Measurements from ENCODE around the gene TNF.

TNF gene

DNA sequence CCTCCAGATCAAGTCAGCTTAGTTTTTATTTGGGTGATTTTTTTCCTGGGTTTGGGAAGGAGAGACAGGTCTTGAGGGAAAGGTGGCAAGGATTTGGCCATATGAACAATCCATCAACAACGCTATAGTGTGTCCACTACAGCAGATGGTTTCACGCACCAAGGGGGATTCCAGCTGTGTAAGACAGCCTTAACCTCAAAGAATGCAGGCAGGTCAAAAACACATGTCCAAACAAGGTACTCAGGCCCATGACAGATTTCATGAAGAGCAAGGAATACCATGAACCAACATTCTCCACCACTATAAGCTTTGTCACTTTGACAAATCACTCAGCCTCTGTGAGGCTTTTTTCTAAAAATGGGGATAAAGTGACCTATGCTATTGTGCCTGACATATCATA is 41.6 kb downstream of the TNF start:
- TF ChIP-seq, protein P1, sequence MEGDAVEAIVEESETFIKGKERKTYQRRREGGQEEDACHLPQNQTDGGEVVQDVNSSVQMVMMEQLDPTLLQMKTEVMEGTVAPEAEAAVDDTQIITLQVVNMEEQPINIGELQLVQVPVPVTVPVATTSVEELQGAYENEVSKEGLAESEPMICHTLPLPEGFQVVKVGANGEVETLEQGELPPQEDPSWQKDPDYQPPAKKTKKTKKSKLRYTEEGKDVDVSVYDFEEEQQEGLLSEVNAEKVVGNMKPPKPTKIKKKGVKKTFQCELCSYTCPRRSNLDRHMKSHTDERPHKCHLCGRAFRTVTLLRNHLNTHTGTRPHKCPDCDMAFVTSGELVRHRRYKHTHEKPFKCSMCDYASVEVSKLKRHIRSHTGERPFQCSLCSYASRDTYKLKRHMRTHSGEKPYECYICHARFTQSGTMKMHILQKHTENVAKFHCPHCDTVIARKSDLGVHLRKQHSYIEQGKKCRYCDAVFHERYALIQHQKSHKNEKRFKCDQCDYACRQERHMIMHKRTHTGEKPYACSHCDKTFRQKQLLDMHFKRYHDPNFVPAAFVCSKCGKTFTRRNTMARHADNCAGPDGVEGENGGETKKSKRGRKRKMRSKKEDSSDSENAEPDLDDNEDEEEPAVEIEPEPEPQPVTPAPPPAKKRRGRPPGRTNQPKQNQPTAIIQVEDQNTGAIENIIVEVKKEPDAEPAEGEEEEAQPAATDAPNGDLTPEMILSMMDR (IDR thresholded peaks at IDR 0.05): no peak
- TF ChIP-seq ZFX (IDR thresholded peaks at IDR 0.05; ENCODE audit: borderline replicate concordance): no peak
- no peak overlapping the region for H3K27ac ChIP-seq

DNA sequence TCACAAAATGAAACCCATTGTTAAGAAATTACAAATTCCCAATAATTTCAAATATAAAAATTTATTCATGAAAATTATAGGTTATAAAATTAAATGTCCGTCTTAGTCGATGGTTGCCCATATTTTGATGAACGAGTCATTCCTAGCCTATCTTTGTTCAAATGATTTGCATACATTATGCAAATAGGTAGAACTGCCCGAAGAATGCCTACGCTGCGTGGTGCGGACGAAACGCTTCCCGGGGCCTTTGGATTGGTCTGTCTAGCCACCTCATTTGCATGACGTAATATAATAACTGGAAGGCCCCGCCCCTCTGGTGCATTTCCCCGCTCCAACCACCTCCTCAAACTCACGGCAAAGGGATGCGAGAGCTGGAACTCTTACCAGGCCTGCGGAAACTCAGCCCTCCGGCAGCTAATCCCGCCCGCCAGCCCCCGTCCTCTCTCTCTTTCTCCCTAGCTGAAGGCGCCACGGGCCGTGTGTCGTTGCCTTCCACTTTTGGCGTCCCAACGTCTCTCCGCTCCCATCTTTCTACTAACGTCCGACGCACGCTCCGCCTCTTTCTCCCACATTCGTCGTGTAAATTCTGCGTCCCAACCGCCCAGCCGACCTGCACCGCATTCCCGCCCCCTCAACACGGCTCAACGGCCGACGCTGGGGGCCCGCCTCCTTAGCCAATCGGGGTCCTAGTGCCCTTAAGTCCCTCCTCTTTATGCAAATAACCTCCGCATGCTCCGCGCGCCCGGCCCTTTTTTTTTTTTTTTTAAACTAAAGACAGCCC is 44.6 kb downstream of the TNF start:
- TF ChIP-seq ZFX (IDR thresholded peaks at IDR 0.05; ENCODE audit: borderline replicate concordance): no peak
- TF ChIP-seq, protein P1 (IDR thresholded peaks at IDR 0.05): no peak

DNA sequence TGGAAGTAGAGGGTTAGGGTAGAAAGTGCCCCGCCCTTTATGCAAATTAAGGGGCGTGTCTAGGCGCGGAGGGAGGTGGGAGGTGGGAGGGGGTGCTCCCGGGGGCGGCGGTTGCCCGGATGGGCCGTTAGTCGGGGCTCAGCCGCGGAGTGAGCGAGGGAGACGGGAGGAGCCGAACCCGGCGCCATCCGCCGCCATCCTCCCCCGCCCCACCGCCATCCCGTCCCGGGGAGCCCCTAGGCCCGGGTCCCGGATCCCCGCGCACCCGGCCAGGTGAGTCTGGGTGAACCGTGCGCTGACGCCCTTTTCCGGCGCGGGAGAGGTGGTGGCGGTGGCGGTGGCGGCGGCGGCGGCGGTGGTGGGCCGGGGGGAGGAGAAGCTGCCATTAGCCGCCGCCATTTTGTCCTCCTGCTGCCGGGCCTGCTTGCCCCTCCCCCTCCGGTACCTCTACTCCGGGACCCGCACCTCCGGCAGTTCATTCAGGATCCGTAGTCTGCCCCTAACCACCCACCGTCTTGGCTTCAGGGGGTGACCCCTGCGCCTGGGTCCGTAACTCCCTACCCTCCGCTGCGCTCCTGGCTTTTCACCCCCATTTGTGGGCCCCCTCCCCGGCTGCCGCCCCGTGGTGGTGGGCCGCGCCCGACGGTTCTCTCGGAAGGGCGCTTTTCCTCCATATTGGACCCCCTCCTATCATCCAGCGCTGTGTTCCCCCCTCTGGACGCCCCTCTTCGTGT is 45.4 kb downstream of the TNF start, which contains the start of gene PRRC2A:
Gene PRRC2A (plus strand): TSS at position 130 of the 734 bp plus-strand sequence. CDS start 2,075 bp downstream, outside the sequence.
- TF ChIP-seq ZFX (IDR thresholded peaks at IDR 0.05; ENCODE audit: borderline replicate concordance): no peak
- TF ChIP-seq, protein P1 (IDR thresholded peaks at IDR 0.05): no peak
- peak within 1 kb of the TSS; percentile 96 for H3K27ac ChIP-seq

More for the DNA sequence above, 44.6 kb downstream of the TNF start:
- H3K27ac ChIP-seq: peak overlapping the region; percentile 96

DNA sequence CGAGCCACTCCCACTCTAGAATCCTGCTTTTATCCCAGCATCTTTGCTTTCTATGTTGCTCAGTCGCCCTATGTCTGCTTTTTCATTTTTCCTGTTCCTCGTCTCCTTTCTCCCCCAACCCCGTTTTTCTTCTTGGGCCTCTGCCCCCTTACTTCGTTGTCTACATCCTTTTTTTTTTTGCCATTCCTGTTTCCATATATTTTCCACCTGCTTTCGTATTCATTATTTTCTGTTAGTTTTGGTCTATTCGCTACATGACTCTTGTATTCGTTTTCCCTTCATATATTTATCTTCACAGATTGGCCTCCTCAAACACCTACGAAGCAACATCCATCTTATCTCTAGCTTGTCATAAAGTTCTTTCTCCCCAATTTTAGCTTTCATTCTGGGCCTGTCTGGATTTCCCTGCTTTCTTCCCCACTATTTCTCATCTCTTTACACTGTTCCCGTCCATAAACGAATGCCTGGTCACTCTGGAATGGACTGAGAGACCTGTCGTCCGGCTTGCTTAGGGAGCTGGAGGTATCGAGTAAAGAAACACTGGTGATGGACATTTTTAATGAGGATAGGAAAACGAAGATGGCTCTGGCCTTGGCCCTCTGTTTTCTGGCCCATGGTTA is 46.1 kb downstream of the TNF start:
- TF ChIP-seq ZFX (IDR thresholded peaks at IDR 0.05; ENCODE audit: borderline replicate concordance): no peak
- TF ChIP-seq, protein P1 (IDR thresholded peaks at IDR 0.05): no peak
- peak overlapping the region; percentile 96 for H3K27ac ChIP-seq

DNA sequence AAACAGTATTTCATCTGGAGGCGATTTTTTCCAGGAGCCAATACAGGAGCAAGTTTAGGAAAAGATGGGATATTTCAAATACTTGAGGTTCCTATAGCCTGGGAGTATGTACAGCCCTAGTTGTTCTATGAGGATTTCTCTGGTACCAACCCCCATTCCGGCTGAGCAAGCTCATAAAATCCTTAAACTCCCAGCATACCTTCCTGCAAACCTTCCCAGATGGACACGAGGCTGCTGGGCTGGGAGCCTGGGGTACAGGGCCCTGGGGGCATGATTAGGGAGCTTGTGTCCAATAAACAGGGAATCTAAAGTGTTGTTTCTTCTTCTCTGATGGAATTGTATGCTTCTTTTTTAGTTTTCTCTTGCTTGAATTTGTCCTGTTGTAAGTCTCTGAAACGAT is 46.6 kb downstream of the TNF start:
- TF ChIP-seq, protein P1 (IDR thresholded peaks at IDR 0.05): no peak
- TF ChIP-seq ZFX (IDR thresholded peaks at IDR 0.05; ENCODE audit: borderline replicate concordance): no peak
- peak overlapping the region; percentile 96 for H3K27ac ChIP-seq

DNA sequence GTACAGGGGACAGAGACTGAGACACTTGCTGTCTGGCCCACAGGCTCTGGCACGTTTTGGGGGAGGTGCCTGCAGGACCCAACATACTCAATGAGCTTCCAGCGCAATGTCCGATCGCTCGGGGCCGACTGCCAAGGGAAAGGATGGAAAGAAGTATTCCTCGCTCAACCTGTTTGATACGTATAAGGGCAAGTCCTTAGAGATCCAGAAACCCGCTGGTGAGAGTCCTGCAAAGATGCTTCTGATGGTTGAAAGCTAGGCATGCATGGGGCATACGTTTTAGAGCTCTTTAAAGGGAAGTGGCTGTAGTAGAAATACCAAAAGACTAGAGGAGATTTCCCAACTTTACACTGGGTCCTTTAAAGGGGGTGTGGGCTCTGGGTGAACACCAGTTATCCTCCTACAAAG is 47.3 kb downstream of the TNF start:
- peak overlapping the region; percentile 96 for H3K27ac ChIP-seq

More for the DNA sequence above, 47.3 kb downstream of the TNF start:
- no peak for TF ChIP-seq ZFX (IDR thresholded peaks at IDR 0.05; ENCODE audit: borderline replicate concordance)
- TF ChIP-seq, protein P1 (IDR thresholded peaks at IDR 0.05): no peak
